ENCODE results near the gene CCHCR1. TPM values are rescaled to one million over a fixed set of nuclear protein-coding genes. Genes with fewer than 3 reads are reported as not detected.

Gene CCHCR1
- polyA plus RNA-seq, 6 donors from 2014 or later = 2.6 to 6.1 (median 4.5) TPM

Other genes with a start within 250 kb of the CCHCR1 start
- 10 to 100 TPM in 3 of 6 donors, 1 to 10 TPM in 3; 7.6 to 11.5 (median 9.6) TPM for gene GTF2H4, start 249.6 kb downstream of the CCHCR1 start, polyA plus RNA-seq (ENCODE audit: low read depth in 6 of 6)
- gene VARS2, start 243.6 kb downstream of the CCHCR1 start, polyA plus RNA-seq (ENCODE audit: low read depth in 6 of 6) = 10 to 100 TPM in 5 of 6 donors, 1 to 10 TPM in 1; 1.2 to 28.4 (median 19.4) TPM
- gene SFTA2, start 225.6 kb downstream of the CCHCR1 start, polyA plus RNA-seq (ENCODE audit: low read depth in 6 of 6) = under 1 TPM in 1 of 6 donors, not detected in 5; 0.38 TPM
- not detected for gene MUCL3, start 216.8 kb downstream of the CCHCR1 start, polyA plus RNA-seq (ENCODE audit: low read depth in 6 of 6)
- not detected for gene MUC21, start 174.1 kb downstream of the CCHCR1 start, polyA plus RNA-seq (ENCODE audit: low read depth in 6 of 6)
- gene MUC22, start 147.3 kb downstream of the CCHCR1 start, polyA plus RNA-seq (ENCODE audit: low read depth in 6 of 6) = not detected
- gene C6orf15, start 45.2 kb downstream of the CCHCR1 start, polyA plus RNA-seq (ENCODE audit: low read depth in 6 of 6) = not detected
- gene PSORS1C1, start 43.0 kb downstream of the CCHCR1 start, polyA plus RNA-seq (ENCODE audit: low read depth in 6 of 6) = not detected
- gene CDSN, start 37.4 kb downstream of the CCHCR1 start, polyA plus RNA-seq (ENCODE audit: low read depth in 6 of 6) = not detected
- not detected for gene PSORS1C2, start 18.7 kb downstream of the CCHCR1 start, polyA plus RNA-seq (ENCODE audit: low read depth in 6 of 6)
- 10 to 100 TPM in 4 of 6 donors, 1 to 10 TPM in 2; 8.4 to 12.3 (median 11.5) TPM for gene TCF19, start 787 bp upstream of the CCHCR1 start, polyA plus RNA-seq (ENCODE audit: low read depth in 6 of 6)
- under 1 TPM in 2 of 6 donors, not detected in 4; 0.25 to 0.40 TPM for gene POU5F1, start 12.9 kb upstream of the CCHCR1 start, polyA plus RNA-seq (ENCODE audit: low read depth in 6 of 6)
- gene HLA-C, start 114.3 kb upstream of the CCHCR1 start, polyA plus RNA-seq (ENCODE audit: low read depth in 6 of 6) = 1,000 to 10,000 TPM in 5 of 6 donors, 100 to 1,000 TPM in 1; 882 to 1,808 (median 1,469) TPM
- gene HLA-B, start 199.4 kb upstream of the CCHCR1 start, polyA plus RNA-seq (ENCODE audit: low read depth in 6 of 6) = 1,000 to 10,000 TPM; 3,795 to 6,657 (median 6,196) TPM
- 1 to 10 TPM; 3.6 to 6.3 (median 4.4) TPM for gene MICA, start 245.8 kb upstream of the CCHCR1 start, polyA plus RNA-seq (ENCODE audit: low read depth in 6 of 6)